GM18502 (cell line): Measurements from ENCODE around the gene TBRG4.

Experiments
- ATAC-seq: cut with Tn5 transposase; IDR thresholded peaks from one replicate; pipeline ENCODE4 v1.9.1; 2021; ENCODE audit warnings: mild to moderate bottlenecking; ENCODE audit not compliant: unreplicated experiment, poor library complexity

TBRG4 gene

DNA sequence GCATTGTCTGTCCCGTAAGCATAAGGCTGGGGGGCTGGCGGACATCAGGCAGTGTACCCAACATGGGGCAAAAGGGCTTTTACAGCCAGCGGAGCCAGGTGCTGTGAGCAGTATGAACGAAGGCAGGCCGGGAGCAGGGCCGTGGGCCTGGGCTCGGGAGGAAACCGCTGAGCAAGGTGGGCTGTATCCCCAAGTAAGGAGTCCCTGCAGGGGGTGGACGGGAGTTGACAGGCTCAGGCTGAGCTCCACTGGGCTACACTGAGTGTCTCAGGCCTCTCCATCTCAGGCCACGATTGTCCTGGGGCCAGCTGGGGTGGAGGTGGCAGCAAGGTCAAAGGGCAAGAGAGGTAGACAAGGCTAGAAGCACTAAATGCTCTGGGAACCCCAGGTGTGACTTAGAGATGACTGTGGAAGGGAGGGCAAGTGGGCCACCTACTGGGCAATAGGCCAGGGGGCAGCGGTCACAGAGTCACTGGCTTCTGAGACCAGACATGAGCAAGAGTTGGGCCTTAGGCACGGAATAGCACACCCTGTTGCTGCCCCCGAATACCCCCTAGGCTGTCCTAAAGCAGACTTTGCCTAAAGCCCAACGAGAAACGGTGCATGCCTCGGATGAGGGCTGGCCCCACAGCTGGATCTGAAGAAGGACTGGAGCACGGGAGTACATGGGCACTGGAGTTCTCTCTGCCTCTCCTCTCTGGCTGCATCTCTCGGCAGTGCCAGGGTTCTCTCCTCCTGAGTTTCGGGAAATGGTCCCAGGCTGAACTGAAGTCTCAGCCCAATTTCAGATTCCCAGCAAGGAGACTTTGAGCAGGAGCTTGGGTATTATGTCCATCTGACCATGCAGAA lies 35.3 kb upstream of the TBRG4 start:
- no peak for ATAC-seq

DNA sequence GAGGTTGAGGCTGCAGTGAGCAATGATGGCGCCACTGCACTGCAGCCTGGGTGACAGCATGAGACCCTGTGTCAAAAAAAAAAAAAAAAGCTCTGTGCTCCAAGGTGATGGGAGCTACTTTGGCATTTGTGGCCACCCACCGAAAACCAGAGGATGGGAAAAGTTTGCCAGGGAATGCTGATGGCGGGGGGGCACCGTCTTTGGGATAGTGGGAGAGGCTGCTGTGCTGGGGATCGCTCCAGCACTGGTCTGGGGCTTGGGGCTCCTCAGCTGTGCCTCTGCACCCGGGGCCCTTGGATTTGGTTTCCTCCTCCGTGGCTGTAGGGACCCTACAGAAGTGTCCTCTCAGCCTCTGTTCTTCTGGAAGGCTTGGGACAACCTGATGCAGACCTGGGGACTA lies 34.4 kb upstream of the TBRG4 start:
- ATAC-seq, result no peak

DNA sequence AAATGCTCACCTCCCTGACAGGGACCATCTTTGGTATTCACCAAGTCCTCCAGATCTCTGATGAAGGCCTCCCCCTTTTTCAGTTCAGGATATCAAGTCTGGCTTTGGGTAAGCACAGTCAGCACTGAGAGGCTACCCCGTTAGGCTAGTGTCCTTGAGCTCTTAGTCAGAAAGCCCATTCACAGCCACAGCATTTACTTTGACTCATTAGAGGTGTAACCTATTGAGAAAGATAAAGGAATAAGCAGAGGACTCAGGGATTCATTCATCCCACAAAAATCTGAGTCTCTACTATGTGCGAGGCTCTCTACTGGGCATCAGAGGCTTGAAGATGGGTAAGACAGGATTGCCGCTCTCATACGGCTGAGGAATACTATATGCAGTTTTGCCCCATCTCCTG lies 32.1 kb upstream of the TBRG4 start:
- ATAC-seq, result no peak

DNA sequence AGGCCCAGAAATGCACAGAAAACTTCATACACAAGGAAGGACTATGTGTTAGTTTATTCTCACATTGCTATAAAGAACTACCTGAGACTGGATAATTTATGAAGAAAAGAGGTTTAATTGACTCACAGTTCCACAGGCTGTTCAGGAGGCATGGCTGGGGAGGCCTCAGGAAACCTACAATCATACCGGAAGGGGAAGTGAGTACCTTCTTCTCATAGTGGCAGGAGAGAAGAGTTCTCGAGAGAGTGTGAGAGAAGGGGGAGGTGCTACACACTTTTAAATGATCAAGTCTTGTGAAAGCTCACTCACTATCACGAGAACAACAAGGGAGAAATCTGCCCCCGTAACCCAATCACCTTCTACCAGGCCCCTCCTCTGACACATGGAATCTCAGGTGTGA lies 29.3 kb upstream of the TBRG4 start:
- no peak for ATAC-seq

DNA sequence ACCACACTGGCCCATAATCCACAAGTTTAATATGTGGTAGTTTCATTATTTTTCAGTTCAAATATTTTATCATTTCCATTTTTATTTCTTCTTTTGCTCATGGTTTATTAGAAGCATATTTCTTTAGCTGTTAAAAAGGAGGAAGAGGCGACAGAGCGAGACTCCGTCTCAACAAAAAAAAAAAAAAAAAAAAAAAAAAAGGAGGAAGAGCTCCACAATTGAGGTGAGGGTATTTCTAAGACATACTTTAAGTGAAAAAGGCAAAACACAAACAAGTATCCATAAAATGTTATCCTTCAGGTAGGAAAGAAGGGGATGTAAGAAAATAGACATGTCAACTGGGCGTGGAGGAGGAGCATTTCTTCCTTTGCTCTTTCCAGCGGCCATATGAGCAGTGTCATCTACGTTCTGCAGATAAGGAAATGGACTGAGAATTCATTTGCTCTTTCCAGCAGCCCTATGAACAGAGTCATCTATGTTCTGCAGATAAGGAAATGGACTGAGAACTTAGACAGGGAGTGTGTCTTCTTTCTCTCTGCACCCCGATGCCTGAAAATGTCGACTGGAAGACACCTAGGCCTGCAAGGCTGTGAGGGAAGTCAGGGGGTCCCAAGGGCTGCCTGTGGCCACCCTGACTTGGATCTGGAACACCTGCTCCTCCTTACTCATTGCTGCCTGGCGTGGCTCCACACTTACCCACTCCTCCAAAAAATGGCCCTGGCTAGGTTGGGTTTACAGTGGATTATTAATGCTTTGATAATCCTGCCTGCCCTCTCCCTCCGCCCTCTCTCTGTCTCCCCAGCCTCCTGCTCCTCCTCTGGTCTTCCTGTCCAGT lies 27.2 kb upstream of the TBRG4 start:
- ATAC-seq, result no peak

DNA sequence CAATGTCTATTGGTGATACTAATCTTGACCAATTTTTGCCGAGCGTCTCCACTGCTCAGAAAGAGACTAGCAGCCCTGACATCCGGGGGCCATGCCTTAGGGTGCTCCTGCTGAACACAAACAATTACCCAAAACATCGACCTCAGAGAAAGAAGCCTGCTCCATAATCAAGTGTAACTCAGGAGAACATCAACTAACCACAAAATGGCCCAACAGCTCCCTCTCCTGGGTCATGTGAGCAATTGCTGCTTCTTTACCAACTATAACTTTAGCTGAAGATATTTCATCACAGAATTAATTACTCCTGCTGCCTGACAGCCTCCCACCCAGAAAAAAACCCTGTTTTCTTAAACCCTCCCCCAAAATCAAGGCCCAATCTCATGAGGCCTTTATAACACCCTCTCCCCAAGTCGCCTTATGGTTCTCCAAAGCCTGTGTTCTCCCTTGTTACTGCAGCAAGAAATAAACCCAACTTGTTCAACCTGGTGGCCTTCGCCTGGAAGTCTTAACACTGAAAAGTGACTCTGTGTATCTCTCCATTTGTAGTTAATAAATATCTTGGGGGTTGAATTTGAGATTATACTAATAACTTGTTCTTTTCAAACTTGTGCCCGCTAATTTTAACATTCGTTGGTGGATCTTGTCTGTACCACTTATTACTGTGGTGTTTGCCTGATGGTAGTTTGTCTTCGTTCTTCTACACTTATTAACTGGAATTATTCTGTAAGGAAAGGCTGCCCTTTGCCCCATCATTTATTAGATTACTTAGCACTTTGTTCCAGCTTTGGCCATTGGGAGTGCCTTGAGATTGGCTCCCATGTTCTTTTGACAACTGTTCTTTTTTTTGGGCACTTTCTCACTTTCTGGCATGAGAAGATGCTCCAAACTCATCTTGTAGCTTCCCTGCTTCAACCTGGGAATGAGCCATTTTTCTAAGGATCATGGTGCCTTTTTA lies 24.9 kb upstream of the TBRG4 start:
- ATAC-seq, result peak; percentile 59

DNA sequence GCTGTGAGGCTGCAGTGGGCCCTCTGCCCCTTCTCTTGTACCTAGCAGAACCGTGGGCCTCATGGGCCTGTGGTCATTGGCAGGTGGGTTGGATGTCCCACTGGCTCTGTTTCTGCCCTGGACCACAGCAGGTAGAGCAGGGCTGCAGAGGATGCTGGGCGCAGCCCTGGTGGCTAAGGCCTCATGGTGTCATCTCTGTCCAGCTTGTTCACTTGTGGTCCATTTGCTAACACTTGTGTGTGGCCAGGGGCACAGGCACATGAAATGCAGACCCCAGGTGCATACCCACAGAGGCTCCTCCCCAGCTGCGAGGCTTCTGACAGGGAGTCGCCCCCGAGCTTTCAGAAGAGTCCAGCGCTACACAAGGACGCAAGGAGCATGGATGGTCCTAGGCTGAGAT lies 22.4 kb upstream of the TBRG4 start:
- ATAC-seq, result no peak

DNA sequence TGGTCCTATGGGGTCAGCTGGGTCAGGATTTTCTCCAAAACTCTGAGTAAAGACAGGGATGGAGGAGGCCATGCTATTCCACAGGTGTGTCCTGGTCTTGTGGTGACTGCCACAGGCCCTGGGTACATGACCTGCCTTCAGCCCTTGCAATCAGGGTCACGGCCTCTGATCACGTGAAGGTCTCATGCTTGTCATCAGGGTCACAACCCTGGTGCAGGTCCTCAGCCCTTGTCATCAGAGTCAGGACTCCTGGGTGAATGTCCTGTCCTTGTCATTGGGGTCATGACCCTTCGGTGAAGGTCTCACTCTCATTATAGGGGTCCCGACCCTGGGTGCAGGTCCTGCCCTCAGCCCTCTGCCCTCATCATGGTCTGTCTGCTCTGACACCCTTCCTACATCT lies 21.9 kb upstream of the TBRG4 start:
- ATAC-seq, result no peak

DNA sequence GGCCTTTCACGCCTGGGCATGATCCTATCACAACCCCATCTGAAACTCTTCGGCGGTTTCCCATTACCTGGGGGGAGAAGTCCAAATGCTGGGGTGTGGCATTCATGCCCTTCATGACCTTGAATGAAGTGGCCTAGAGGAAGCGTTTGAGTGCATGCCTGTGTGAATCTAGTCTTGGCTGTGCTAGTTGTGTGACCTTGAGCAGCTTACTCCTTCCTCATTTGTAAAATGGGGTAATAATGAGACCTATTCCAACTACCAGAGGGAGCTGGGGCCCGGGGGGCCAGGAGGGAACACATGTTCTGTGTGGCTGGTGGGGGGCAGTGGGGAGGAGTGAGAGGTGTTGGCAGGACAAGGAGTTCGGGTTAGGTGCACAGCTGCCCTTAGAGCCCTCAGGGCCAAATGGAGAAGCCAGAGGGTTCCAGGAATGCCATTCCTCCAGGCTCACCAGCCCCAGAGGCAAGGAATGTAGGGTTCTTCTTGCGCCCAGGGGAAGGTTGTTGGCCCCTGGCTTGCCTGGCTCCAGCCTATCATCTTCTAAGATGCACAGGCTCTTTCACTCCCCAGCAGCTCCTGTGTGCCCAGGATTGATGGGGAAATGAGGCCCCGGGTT lies 21.3 kb upstream of the TBRG4 start:
- no peak for ATAC-seq

DNA sequence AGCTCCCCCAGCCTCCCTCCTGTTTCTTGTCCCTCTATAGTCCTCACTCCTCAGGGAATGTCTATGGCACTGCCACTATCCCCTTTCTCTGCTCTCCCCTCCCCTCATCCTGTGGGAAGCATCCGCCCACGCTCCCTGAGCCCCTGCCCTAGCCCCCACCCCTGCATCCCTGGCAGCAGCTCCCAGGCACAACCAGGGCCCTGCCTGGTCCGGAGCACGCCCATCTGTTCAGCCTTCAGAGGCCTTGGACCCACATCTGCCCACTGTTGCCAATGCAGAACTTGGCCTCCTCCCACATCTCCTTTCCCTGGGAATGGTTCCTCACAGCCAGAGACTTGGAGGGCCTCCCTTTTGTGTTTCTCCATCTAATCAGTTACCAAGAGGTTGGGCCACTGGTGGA lies 20.4 kb upstream of the TBRG4 start:
- no peak for ATAC-seq

DNA sequence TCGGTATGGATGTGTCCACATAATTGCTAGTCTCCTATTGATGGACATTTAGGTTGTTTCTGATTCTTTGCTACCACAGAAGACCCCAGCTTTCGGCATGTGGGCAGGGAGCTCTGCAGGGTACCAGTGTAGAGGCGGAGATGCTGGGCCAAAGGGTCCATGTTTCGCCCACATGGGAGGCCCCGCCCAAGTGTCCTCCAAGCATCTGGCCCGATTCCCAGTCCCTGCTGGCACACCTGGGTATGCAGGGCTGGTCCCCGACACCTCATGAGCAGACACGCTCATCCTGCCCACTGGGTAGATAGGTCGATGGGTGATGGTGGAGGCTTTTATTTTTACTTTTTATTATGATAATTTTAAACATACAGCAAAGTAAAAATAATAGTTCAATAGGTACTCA lies 19.4 kb upstream of the TBRG4 start:
- ATAC-seq, result no peak

DNA sequence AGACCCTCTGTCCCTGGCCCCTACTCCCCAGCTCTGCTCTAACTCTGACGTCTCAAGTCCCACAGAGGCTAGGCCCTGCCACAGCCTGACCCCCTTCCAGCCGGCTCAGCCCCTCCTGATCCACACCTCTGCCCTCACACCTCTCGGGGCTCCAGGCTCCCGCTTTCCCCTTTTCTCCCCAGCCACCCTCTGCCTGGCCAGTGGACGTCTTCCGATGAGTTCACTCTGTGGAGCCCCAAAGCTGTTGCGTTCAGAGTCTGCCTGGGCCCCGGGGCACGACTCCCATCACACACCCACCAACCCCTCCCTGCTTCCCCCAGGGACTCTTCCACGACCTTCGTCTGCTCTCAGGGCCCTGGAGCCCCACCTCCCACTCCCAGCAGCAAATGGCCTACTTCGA lies 18.4 kb upstream of the TBRG4 start:
- ATAC-seq, result no peak

DNA sequence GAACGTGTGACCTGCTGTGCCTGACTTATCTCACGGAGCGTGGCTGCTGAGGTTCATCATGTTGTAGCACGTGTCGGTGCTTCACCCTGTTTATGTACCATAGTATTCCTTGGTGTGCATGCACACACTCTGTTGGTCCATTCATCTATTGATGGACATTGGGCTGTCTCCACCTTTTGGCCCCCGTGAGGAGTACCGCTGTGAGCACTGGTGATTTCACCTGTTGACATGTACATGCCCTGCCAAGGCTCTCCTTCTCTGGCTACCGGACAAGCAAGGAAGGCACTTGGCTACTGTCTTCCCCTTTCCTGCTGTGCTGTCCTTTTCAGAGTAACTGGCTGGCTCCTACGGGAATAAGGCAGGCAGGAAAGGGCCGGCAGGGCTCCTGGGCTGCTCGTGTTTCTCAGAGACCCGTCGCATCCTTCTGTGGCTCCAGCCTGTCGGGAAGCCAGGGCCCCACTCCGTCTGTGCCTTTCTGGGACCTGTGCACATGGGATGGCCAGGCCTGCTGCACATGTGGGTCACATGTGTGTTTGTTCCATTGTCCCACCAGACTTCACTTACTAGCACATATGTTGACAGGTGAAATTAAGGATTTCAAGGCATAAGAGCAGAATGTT lies 17.8 kb upstream of the TBRG4 start:
- ATAC-seq, result no peak

DNA sequence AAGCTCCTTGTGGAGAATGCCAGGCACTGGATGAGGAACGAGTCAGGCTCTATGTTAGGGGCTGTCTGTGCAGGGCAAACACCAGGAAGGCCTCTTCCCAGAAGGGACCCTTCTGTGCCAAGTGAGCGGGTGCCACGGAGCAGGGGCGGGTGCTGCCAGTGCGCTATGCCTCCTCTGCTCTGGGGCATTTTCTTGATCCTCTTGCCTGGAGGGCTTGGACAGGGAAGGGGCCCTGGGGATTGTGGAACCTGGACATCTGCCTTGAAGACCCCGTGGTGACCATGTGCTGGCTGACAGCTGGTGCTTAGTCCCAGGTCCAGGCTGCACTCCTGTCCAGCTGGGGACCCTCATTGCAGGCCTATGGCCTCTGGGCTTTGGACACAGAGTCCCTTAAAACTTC lies 15.4 kb upstream of the TBRG4 start:
- no peak for ATAC-seq

DNA sequence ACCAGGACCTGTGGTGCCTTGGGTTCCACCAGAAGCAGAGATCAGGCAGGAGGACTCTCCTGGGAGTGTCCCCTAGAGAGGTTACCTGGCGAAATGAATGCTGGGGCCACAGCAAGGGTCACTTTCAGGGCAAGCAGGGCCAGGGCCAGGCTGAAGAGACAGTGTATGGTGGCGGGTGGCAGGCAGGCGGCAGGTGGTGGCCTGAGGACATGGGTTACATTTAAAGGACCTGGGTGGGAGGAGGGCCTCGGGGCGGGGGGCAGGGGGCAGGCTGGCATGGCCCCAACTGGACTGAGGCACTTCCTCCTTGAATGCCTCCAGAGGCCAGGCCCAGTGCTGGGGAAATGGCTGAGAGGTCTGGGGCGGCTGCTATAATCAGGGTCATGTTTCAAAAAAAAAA lies 14.7 kb upstream of the TBRG4 start:
- ATAC-seq, result no peak

DNA sequence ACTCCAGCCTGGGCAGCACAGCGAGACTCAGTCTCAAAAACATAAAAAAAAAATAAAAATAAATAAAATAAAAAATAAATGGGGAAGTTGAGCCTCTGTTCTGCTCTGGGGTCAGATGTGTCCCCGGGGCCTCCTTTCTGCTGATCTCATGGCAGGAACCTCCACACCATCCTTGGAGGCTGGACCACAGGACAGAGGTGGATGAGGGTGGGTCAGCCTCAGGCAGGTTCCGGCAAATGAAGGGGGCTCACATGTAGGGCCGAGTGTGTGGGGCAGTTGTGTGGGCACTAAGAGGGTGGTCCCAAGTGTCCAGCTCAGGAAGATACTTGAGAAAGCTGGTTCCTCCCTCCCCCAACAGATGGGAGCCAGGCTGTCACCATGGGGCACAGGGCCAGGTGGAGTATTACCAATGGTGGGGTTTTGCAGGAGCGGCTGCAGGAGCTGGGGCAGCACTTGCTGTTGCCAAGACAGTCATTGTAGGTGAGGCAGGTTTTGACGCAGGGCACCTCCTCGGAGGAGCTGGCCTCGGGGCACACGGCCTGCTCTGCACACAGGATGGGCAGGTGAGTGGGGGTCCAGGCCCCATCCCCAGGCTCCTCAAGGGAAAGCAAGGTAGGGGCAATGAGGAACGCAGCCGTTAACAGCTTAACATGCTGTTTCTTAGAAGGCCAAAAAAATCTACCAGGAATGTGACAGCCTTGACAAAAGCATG lies 13.9 kb upstream of the TBRG4 start:
- ATAC-seq, result no peak

DNA sequence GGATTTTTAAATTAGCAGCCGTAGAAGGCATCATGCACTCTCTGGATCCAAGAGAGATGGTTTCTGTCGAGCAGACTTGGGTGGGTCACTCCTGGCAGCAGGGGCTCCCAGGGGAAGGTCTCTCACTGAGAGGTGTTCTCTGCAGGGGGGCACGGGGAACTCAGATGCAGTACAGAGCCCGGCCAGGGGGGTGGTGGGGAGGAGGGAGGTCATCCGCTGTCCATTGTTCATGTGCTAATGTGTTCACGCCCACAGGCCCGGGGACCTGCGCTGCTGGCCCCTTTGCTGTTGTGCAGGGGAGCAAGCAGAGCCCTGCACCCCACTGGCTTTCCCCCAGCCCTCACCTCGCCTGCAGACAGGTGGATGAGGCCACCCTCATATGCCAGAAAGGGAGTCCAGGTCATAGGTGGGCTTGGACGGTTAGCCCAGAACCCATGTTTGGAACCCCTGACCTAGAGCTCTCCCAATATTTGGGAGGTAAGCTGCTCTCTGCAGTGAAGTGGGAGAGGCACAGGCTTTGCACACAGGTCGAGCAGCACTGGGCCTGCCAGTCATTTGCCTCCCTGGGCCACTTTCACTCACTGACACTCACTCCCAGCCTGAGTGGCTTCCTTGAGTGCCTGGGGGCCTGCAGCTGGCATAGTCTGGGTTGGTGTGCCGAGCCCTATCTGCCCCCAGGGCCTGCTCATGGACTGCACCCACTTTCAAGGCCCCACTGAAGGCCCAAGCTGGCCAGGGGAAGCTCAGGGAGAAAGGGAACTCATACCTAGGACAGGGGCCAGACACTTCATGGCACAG lies 12.6 kb upstream of the TBRG4 start:
- no peak for ATAC-seq
